IPS-15b (cell line): ENCODE data around the gene TRIP11.

Experiments
- H3K27me3 ChIP-seq: one replicate; pipeline ENCODE4 v1.6.1; 2013; ENCODE audit warnings: low read length; ENCODE audit not compliant: control insufficient read depth, insufficient read depth
- H3K36me3 ChIP-seq: one replicate; pipeline ENCODE4 v1.6.1; 2013; ENCODE audit warnings: low read length; ENCODE audit not compliant: control insufficient read depth, insufficient read depth
- H3K4me1 ChIP-seq: one replicate; pipeline ENCODE4 v1.6.1; 2013; ENCODE audit warnings: mild to moderate bottlenecking, low read length; ENCODE audit not compliant: control insufficient read depth, insufficient read depth
- H3K4me3 ChIP-seq: one replicate; pipeline ENCODE4 v1.5.1; 2013; ENCODE audit warnings: low read depth, low read length
- H3K9ac ChIP-seq: one replicate; pipeline ENCODE4 v1.6.1; 2013; ENCODE audit warnings: low read depth, mild to moderate bottlenecking, low read length
- H3K9me3 ChIP-seq: one replicate; pipeline ENCODE4 v1.6.1; 2013; ENCODE audit warnings: mild to moderate bottlenecking, low read length; ENCODE audit not compliant: control insufficient read depth, insufficient read depth

Gene TRIP11

DNA sequence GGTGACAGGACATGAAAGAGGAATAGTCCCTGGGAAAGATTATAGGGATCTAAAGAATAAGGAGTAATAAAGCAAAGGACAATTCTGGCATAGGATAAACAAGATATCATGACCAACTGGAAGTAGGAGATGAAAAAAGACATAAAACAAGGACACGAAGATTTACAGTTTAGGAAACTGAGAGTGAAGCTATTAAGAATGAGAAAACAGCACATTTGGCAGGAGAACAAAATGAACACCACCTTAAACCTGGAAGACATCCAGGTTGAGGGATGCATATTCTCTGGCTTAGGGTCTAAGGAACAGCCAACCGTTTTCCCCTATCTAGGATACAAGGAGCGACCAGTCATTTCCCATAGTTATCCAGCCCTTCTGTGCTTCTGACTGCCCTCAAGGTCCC lies 1.9 kb downstream of the TRIP11 start:
- no peaks in the 10 kb centered on the region for H3K36me3 ChIP-seq
- H3K27me3 ChIP-seq: no peaks in the 10 kb centered on the region
- H3K4me3 ChIP-seq: peak overlapping the region; percentile 40
- H3K9ac ChIP-seq: no peak overlapping the region
- H3K9me3 ChIP-seq: no peaks in the 10 kb centered on the region
- H3K4me1 ChIP-seq: peaks cover 6% of the 10 kb centered on the region

DNA sequence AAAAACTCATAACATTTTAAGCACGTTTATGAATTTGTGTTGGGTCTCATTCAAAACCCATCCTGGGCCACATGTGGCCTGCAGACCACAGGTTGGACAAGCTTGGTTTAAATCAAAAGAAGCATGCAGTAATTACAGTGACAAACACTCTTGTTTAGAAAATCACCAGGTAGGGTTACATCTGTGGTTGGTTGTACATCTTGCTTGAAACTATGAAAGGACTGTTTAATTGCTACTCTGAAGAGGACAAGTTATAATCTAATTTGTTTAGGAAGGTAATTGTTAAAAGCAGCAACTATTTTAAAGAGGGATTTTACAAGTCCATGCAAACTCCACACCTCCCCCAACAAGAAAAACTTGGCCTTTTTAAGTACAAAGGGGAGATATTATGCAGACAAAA lies 4.0 kb downstream of the TRIP11 start:
- Histone ChIP-seq H3K36me3 (no peaks in the 10 kb centered on the region), H3K4me1 (peaks cover 4% of the 10 kb centered on the region), H3K4me3 (no peak overlapping the region), H3K9me3 (no peaks in the 10 kb centered on the region), H3K9ac (no peak overlapping the region), H3K27me3 (no peaks in the 10 kb centered on the region)

DNA sequence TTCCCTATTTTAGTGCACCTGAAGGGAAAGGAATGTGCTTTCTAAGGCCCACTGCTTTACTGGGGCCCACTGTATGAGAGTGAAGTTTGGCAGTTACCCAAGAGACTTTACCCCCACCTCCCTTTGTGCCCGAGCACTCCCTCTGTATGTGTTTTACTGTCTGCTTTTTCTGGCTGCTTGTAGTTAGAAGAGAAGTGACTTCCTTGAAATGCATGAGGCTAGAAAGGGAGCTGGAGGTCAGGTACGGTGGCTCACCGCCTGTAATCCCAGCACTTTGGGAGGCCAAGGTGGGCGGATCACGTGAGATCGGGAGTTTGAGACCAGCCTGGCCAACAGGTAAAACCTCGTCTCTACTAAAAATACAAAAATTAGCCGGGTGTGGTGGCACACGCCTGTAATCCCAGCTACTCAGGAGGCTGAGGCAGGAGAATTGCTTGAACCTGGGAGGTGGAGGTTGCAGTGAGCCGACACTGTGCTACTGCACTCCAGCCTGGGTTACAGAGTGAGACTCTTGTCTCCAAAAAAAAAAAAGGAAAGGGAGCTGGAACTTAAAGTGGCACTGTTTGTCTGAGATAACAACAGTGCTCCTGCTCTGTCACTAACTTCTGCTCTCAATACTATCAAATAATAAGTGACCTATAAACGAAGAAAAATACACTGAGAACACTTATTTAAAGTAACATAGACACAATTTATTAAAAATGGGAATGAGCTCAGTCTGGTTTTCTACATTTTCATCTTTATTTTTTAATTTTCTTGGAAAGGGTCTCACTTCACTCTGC lies 5.8 kb downstream of the TRIP11 start:
- H3K27me3 ChIP-seq: no peaks in the 10 kb centered on the region
- no peak overlapping the region for H3K9ac ChIP-seq
- H3K9me3 ChIP-seq: no peaks in the 10 kb centered on the region
- peaks cover 3% of the 10 kb centered on the region for H3K4me1 ChIP-seq
- H3K36me3 ChIP-seq: no peaks in the 10 kb centered on the region
- H3K4me3 ChIP-seq: no peak overlapping the region

DNA sequence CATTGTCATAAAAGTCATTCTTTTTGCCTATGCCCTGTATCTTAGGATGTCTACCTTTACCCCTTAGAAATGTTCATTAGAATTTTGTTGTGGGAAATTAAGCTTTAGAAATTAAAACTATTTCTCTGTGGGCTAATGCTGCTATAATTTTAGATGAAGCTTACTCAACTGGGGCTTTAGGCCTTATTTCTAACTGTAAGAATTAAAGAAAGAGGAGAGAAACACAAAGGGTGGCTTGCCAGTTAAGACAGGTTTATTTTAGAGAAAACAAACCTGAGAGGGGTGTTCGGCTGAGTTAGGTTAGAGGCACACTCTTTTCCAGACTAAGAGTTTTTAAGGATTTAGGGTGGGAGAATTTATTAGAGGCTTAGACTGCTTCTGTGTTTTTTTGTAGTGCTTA lies 6.4 kb downstream of the TRIP11 start:
- Histone ChIP-seq H3K4me3 (no peak overlapping the region), H3K4me1 (peaks cover 3% of the 10 kb centered on the region), H3K36me3 (no peaks in the 10 kb centered on the region)

DNA sequence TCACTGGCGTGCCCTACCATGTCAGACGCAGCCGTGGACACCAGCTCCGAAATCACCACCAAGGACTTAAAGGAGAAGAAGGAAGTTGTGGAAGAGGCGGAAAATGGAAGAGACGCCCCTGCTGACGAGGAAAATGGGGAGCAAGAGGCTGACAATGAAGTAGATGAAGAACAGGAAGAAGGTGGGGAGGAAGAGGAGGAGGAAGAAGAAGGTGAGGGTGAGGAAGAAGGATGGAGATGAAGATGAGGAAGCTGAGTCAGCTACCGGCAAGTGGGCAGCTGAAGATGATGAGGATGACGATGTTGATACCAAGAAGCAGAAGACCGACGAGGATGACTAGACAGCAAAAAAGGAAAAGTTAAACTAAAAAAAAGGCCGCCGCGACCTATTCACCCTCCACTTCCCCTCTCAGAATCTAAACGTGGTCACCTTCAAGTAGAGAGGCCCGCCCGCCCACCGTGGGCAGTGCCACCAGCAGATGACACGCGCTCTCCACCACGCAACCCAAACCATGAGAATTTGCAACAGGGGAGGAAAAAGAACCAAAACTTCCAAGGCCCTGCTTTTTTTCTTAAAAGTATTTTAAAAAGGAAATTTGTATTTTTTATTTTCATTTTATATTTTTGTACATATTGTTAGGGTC lies 13.2 kb downstream of the TRIP11 start:
- Histone ChIP-seq H3K4me3 (no peak overlapping the region), H3K27me3 (no peaks in the 10 kb centered on the region), H3K36me3 (no peaks in the 10 kb centered on the region), H3K4me1 (no peaks in the 10 kb centered on the region), H3K9ac (no peak overlapping the region), H3K9me3 (no peaks in the 10 kb centered on the region)

More for the DNA sequence above, 6.4 kb downstream of the TRIP11 start:
- no peak overlapping the region for H3K9ac ChIP-seq
- H3K27me3 ChIP-seq: no peaks in the 10 kb centered on the region
- H3K9me3 ChIP-seq: no peaks in the 10 kb centered on the region

DNA sequence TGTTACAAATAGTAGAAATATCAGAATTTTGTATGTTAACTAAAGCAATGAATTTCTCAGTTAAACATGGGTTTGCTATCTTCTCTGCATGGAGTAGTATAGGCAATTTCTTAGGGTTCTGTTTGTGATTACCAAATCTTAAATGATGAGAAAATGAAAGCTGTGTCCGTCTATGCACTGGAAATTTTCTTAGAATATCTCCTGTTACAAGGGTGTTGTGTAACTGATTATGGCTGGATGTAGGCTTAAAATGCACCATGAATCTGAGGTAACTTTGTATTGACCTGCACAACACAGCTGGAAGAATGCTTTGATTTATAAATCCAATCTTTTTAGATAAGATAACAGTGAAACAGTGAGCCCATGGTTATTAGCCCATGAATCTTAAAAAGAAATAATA lies 17.8 kb downstream of the TRIP11 start:
- no peak overlapping the region for H3K4me3 ChIP-seq
- no peaks in the 10 kb centered on the region for H3K9me3 ChIP-seq
- no peaks in the 10 kb centered on the region for H3K4me1 ChIP-seq
- no peaks in the 10 kb centered on the region for H3K27me3 ChIP-seq
- H3K36me3 ChIP-seq: peaks cover 2% of the 10 kb centered on the region
- H3K9ac ChIP-seq: no peak overlapping the region

DNA sequence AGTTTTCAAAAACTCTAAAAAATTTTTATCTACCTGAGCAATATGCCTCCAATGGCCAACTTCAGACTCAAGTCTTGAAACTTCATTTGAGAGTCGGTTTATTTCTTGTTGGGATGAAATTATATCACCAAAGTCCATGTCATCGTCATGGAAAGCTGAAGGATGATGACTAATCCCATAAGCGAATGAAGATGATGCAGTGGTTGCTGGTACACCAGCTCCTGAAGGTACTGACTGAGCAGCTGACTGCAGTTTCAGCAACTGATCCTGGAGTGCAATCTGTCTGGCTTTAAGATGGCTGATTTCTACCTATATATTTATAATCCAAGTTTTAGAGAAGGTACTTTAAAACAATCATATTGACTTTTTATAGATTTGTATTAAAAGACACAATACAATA lies 18.3 kb downstream of the TRIP11 start:
- H3K4me1 ChIP-seq: no peaks in the 10 kb centered on the region
- H3K9me3 ChIP-seq: no peaks in the 10 kb centered on the region
- no peak overlapping the region for H3K9ac ChIP-seq
- no peaks in the 10 kb centered on the region for H3K27me3 ChIP-seq
- H3K36me3 ChIP-seq: peaks cover 2% of the 10 kb centered on the region
- H3K4me3 ChIP-seq: no peak overlapping the region

DNA sequence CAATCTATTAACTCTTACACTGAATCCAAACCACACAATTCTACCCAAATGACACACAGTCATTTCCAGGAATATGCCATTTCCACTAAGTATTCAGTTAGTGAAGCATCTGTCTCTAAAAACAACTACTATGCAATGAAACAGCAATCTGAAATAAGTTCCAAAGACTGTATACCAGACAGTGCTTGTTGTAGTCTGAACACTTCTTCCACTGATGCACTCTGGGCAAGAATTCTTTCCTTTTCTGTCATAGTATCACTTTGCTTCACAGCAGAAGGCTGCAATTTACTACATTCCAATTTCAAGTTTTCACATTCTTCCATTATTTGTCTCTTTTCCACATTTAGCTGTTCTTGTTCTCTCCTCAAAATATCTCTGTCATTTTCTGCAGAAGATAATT lies 25.8 kb downstream of the TRIP11 start:
- Histone ChIP-seq H3K9me3 (no peaks in the 10 kb centered on the region), H3K9ac (no peak overlapping the region), H3K27me3 (no peaks in the 10 kb centered on the region), H3K36me3 (peaks cover 12% of the 10 kb centered on the region), H3K4me1 (no peaks in the 10 kb centered on the region), H3K4me3 (no peak overlapping the region)

DNA sequence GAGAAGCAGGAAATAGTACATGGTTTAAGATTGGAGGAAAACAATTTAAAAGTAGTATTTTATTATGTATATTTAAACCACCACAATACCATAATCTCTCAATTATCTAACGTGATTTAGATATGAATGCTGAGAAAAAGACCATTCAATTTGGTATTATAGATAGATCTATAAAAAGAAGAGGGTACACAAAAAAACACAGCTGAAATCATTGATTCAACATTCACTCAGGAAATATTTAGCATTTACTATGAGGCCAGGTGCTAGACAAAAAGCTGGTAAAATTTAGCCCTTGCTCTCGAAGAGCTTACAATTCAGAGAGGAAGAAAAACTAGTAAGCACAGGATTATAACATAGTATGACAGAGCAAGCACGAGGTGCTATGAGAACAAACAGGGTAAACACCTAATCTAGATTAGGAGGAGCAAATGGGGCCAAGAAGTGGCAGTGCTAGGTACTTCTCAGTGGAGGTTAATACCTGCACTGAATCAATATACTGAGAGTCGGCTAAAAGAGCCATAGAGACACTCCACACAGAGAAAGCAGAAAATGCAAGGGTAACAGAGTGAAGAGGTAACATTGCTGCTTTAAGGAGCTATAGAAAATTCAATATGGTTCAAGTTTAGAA lies 27.6 kb downstream of the TRIP11 start:
- no peaks in the 10 kb centered on the region for H3K9me3 ChIP-seq
- no peaks in the 10 kb centered on the region for H3K27me3 ChIP-seq
- no peaks in the 10 kb centered on the region for H3K4me1 ChIP-seq
- peaks cover 11% of the 10 kb centered on the region for H3K36me3 ChIP-seq
- no peak overlapping the region for H3K4me3 ChIP-seq
- H3K9ac ChIP-seq: no peak overlapping the region

DNA sequence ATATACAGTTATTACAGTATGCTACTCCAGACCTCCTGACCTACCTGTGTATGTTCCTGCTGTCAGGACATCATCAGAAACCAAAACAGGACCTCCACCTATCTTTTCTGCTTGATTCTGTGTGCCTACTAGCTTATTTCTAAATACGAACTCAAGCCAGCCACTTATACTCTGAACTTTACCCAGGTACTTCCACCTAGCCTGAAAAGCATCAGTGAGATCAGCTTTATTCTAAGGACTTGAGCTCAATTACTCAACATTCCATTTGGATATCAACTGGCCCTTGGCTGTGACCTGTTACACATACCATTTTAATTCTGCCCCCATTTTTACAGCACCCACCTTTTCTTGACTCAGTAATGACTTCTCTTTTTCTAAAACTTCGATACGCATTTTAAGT lies 29.2 kb downstream of the TRIP11 start:
- Histone ChIP-seq H3K4me1 (no peaks in the 10 kb centered on the region), H3K36me3 (peaks cover 10% of the 10 kb centered on the region), H3K27me3 (no peaks in the 10 kb centered on the region), H3K4me3 (no peak overlapping the region), H3K9me3 (no peaks in the 10 kb centered on the region), H3K9ac (no peak overlapping the region)

DNA sequence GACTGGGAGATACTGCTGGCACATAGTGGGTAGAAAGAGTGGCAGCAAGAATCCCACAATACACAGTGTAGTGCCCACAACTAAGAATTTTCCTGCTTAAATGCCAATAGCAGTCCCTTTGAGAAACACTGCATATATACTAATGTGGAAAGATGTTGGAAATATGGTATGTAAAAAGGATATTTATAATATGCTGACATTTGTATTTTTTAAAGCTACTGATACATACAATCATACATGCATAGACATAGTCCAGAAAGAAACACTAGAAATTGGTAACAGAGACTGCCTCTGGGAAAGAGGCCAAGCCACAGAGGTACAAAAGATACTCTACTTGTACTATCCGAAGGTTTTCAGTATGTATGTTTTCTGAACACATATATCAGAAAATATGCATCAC lies 30.3 kb downstream of the TRIP11 start:
- no peaks in the 10 kb centered on the region for H3K9me3 ChIP-seq
- H3K4me1 ChIP-seq: no peaks in the 10 kb centered on the region
- no peak overlapping the region for H3K9ac ChIP-seq
- H3K36me3 ChIP-seq: peaks cover 7% of the 10 kb centered on the region
- no peaks in the 10 kb centered on the region for H3K27me3 ChIP-seq
- H3K4me3 ChIP-seq: no peak overlapping the region

DNA sequence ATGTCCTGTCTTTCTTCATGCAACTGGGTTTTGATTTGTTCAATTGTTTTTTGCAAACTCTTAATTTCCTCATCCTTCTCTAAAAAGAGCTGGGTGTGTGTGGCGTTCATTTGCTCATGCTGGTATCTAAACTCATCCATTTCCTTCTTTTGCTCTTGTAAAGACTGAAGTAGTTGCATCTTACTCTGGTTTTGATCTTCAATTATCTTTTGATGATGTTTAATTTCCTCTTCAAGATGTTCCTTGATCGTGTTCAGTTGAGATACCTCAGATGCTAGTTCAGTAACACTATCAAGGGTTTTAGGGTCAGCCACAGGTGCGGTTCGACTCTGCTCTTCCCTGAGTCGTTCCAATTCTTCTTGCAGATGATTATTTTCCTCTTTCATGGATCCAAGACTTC lies 34.8 kb downstream of the TRIP11 start:
- Histone ChIP-seq H3K9me3 (no peaks in the 10 kb centered on the region), H3K27me3 (no peaks in the 10 kb centered on the region), H3K4me1 (no peaks in the 10 kb centered on the region), H3K9ac (no peak overlapping the region), H3K4me3 (no peak overlapping the region), H3K36me3 (no peaks in the 10 kb centered on the region)
